GM12891 (cell line): ENCODE data around the gene IGDCC3.

ENCODE experiments used
- DNase-seq: peaks from one replicate; pipeline ENCODE4 v3.0.0; 2011; ENCODE audit warnings: low spot score; ENCODE audit not compliant: insufficient read length
- FAIRE-seq: peaks from 2 replicates; lab custom pipeline; 2011; peaks lifted over from hg19 to GRCh38; lab: Jason Lieb, UNC
- PAX5 ChIP-seq: IDR thresholded peaks from 2 replicates; pipeline ENCODE4 v1.6.1; 2011; ENCODE audit warnings: low read length, moderate library complexity, mild to moderate bottlenecking; ENCODE audit not compliant: insufficient read depth, severe bottlenecking
- POLR2A ChIP-seq: IDR thresholded peaks from 2 replicates; pipeline ENCODE4 v1.6.1; 2011; ENCODE audit warnings: low read depth, low read length, control low read depth
- POLR2AphosphoS5 ChIP-seq: IDR thresholded peaks from 2 replicates; pipeline ENCODE4 v1.6.1; 2011; ENCODE audit warnings: low read depth, low read length, control low read depth
- POU2F2 ChIP-seq: IDR thresholded peaks from 2 replicates; pipeline ENCODE4 v1.6.1; 2011; ENCODE audit warnings: low read depth, mild to moderate bottlenecking, control low read depth, low read length, moderate library complexity
- SPI1 ChIP-seq: IDR thresholded peaks from 2 replicates; pipeline ENCODE4 v1.6.1; 2011; ENCODE audit warnings: low read depth, low read length, control low read depth
- TAF1 ChIP-seq: IDR thresholded peaks from 2 replicates; pipeline ENCODE4 v1.6.1; 2011; ENCODE audit warnings: low read depth, low read length, control low read depth

The IGDCC3 gene

DNA sequence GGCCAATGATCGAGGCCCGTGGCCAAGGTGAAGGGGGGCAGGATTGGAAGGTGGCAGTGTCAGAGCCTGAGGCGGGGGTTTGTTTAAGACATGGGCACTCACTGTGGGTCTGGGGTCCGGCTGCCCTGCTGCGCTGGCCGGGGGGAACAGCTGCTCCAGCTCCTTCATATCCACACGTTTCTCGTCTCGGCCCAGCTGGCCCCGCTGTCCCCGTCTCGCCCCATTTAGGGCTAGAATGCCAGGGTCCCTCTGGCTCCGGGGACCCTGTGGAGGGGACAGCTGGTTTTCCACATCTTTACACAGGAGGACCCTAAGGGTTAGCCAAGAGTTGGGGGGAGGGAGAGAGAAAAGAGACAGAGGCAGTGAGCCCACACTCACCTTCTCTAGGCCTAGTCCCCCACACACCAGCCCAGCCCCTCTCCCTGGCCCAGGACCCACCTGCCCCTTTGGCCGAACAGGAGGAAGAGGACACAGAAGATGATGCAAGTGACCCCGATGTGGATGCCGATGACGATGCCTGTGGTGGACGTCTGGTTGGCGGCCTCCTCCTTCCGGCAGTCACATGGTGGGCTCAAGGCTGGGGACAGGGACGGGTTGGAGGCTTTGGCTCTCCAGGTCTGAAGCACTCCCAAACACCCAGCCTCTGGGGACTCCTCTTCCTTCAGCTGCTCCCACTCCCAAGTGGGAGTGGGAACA, 48.4 kb downstream of the IGDCC3 start:
- DNase-seq: no peak
- TF ChIP-seq POLR2A (no peak), SPI1 (no peak), POU2F2 (no peak), POLR2AphosphoS5 (no peak), TAF1 (no peak), PAX5 (no peak)
- FAIRE-seq: no peak

DNA sequence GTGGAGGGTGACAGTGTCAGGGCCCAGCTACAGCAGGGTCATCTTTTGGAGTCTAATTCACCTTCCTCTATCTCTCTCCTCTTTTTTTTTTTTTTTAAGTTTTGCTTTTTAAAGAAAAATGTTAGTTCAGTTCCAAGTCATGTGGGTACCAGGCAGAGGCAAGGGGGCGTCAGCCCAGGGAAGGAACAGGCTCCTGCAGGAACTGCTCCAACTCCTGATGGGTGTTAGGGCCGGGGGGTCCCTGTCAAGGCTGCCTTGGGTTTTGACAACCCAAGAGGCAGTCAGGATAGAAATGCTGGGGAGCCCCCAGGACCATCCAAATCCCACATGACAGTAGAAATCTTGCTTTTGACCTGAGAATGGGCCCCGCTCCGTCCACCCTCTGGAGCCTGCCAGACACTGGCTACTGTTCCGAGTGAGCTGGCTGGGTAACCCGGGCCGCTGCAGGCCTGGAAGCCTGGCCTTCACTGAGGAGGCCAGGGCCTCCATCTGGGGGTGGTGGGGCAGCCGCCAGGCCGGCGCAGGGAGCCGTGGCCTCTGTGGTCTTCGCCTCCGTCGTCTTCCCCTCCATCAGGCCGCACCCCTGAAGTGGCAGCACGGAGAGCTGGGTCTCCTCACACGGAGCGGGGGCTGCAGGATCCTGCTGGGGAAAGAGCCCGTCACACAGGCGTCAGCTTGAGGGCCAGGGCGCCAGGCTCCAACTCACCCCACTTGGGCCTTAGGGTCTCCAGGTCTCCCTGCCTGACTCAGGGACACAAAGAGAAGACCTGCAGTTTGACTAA, 49.1 kb downstream of the IGDCC3 start:
- TF ChIP-seq TAF1: no peak
- no peak for TF ChIP-seq PAX5
- no peak for TF ChIP-seq SPI1
- no peak for TF ChIP-seq POU2F2
- TF ChIP-seq POLR2A: no peak
- TF ChIP-seq POLR2AphosphoS5: no peak
- FAIRE-seq: no peak
- DNase-seq: no peak

DNA sequence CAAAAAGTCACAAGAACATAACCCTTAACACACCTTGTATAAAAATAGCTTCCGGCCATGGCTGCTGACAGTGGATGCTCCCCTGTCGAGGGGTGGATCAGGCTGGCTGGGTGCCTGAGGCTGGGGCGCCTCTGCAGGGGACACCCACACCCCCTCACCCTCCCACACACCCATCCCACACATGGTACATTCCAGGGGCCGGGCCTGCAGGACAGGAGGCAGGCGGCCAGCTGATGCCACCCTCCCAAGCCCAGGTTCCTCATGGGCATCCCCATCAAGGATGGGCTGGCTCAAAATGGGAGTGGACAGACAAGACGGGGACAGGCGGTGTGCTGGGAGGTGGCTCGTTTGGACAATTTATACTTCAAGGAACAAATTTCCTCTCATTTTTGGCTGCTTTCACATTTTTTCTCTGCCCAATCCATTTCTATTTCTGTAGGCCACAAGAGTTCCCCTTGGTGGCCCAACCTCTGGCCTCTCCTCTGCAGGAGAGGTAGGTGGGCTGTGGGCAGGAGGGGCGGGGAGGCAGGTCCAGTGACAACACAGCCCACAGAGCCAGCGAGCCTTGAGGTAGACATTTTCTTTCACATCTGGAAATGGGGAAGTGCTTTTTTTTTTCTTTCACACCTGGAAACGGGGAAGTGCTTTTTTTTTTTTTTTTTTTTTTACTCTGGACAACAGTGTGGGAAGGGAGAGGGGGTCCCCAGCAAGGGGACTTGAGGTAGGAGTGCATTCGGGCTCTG, 50.0 kb downstream of the IGDCC3 start:
- DNase-seq (no peak), FAIRE-seq (no peak)
- TF ChIP-seq SPI1 (peak; percentile 66; the same call in 1 of the 2 replicates), POLR2AphosphoS5 (no peak)

DNA sequence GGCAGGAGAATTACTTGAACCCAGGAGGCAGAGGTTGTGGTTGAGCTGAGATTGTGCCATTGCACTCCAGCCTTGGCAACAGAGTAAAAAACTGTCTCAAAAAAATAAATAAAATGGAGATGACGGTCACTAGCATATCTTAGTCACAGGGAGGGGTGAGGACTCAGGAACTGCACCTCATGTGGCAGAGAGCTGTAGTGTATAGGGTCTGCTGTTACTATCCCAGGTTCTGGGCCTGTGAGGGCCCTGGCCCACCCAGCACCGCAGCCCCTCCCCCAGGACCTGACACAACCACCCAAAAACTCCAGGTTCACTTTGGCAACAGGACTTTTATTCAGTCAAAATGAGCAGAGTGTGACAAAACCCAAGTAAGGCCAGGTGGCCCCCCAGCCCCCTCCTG, 51.0 kb downstream of the IGDCC3 start:
- TF ChIP-seq POLR2A (no peak), POU2F2 (no peak), SPI1 (no peak), POLR2AphosphoS5 (no peak), TAF1 (no peak), PAX5 (no peak)
- no peak for DNase-seq
- FAIRE-seq: no peak

DNA sequence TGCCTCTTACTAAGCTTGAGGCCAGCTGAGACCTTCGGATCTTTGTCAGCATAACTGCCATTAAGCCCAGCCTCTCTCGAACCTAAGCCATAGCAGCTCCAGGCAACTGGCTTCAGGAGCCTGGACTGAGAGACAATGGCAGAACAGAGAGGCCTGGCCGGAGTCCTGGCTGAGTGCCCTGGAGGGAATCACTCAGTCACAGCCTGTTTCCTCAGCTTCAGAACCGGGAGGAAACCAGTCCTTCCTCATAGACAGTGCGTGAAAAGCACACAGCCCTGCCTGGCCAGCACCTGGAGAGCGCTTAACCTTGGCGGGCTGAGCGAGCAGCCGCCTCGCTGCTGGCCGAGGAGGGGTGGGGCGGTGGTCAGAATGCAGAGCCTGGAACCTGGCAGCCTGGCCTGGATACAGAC, 51.7 kb downstream of the IGDCC3 start:
- TF ChIP-seq TAF1 (no peak), SPI1 (no peak), POLR2AphosphoS5 (no peak), POU2F2 (no peak), POLR2A (no peak), PAX5 (no peak)
- no peak for DNase-seq
- FAIRE-seq: no peak

DNA sequence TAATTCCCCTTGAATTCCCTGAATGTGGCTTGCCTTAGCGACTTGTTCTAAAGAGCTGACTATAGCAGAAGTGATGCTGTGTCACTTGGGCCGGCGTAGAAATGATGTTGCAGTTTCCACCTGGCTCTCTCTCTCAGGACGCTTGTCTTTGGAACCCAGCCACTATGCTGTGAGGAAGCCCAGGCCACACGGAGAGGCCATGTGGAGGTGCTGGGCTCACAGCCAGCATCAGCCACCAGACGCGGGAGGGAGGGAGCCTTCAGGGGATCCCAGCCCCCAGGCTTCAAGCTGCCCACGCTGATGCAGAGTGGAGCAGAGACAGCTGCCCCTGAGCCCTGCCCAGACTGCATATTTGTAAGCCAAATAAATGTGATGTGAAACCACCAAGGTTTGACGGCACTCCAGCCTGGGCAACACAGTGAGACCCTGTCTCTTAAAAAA, 54.7 kb downstream of the IGDCC3 start:
- no peak for TF ChIP-seq POU2F2
- no peak for TF ChIP-seq SPI1
- TF ChIP-seq POLR2AphosphoS5: no peak
- TF ChIP-seq POLR2A: no peak
- no peak for TF ChIP-seq PAX5
- no peak for TF ChIP-seq TAF1
- DNase-seq: no peak
- no peak for FAIRE-seq

DNA sequence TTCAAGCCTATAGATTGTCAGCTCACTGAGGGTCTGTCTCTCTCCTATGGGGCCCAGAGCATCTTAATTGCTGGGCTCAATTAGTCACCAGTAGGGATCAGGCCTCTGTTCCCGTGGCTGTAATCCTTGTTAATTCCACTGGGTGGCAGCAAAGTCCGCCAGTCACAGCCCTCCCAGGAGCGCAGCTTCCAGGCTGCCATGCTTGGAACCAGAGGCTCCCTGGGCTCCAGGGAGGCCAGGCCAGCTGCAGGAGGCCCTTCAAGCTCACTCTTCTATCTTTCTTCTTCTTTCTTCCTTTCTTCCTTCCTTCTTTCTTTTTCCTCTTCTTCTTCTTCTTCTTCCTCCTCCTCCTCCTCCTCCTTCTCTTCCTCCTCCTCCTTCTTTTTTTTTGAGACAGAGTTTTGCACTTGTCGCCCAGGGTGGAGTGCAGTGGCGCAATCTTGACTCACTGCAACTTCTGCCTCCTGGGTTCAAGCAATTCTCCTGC, 58.9 kb downstream of the IGDCC3 start:
- DNase-seq (peak; percentile 80), FAIRE-seq (peak; percentile 71)
- no peak for TF ChIP-seq POU2F2
- TF ChIP-seq PAX5: no peak
- no peak for TF ChIP-seq SPI1
- no peak for TF ChIP-seq POLR2AphosphoS5
- no peak for TF ChIP-seq TAF1
- no peak for TF ChIP-seq POLR2A

DNA sequence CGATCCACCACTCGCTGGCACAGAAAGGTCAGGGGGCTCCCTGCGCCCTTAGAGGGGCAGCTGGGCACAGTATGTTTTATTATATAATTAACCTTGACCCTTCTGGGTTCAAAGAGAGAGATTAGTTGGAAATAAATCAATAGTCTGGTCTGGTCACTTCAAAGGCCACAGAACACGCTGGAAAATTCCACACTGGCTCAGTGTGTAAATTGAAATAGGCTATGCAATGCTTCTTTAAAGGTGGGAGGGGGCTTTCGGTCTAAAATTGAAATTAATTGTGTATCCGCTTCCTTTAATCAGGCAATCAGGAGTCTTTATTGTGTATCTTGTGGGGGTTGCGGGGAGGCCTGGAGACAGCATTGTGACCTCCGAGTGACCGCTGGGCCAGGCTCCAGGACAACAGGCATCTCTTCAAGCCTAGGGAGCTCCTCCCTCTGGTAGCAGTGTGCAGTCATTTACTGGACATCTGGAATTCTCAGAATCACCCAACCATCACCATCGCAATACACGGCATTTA, 65.3 kb downstream of the IGDCC3 start:
- TF ChIP-seq POU2F2 (no peak), POLR2AphosphoS5 (no peak), PAX5 (no peak), POLR2A (no peak), SPI1 (no peak), TAF1 (no peak)
- no peak for DNase-seq
- FAIRE-seq: no peak

DNA sequence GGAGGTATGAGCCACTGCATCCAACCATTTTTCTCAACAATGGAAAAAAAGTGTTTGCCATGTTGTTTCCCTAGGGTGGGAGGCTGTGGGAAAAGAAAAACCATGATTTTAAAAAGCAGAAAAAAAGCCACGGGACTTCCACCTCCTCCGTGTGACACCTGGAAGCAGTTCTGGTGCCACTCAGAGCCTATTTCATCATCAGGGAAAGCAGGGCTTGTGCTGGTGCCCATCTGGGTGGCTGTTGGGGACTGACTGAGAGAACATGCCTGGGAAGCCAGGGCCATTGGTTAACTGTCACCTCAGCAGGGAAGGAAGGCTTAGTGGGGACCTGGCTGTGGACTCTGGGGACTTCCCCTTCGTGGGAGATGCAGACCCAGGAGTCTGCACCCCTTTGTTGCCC, 66.0 kb downstream of the IGDCC3 start:
- DNase-seq: no peak
- FAIRE-seq: no peak
- TF ChIP-seq POLR2A (no peak), POU2F2 (no peak), PAX5 (no peak), TAF1 (no peak), POLR2AphosphoS5 (no peak), SPI1 (no peak)
